Endodermal cell (in vitro differentiated cells): ENCODE data around the gene GYS1. TPM values are rescaled to one million over a fixed set of nuclear protein-coding genes. Genes with fewer than 3 reads are reported as not detected.
"Not testable (repeated sequence)": the region's sequence is repeated elsewhere in the genome, so short reads cannot be mapped to it uniquely, and the experiment has no call there.

ENCODE experiments used
- DNase-seq: peaks from one replicate; pipeline ENCODE4 v3.0.0-alpha.2; 2017
- H3K27ac ChIP-seq: 2 replicates; pipeline ENCODE4 v1.5.1; 2013; ENCODE audit warnings: mild to moderate bottlenecking, low read depth, low read length, moderate library complexity
- H3K27me3 ChIP-seq: 2 replicates; pipeline ENCODE4 v1.6.1; 2013; ENCODE audit warnings: mild to moderate bottlenecking, low read length, moderate library complexity; ENCODE audit not compliant: insufficient read depth, control insufficient read depth, poor library complexity, severe bottlenecking
- H3K36me3 ChIP-seq: 2 replicates; pipeline ENCODE4 v1.7.0; 2013; ENCODE audit warnings: mild to moderate bottlenecking, low read length, moderate library complexity; ENCODE audit not compliant: control insufficient read depth, insufficient read depth
- H3K4me1 ChIP-seq: one replicate; pipeline ENCODE4 v1.7.0; 2013; ENCODE audit warnings: low read length; ENCODE audit not compliant: control insufficient read depth, insufficient read depth
- H3K4me3 ChIP-seq: 2 replicates; pipeline ENCODE4 v1.5.1; 2013; ENCODE audit warnings: mild to moderate bottlenecking, low read length, moderate library complexity
- H3K9ac ChIP-seq: 2 replicates; pipeline ENCODE4 v1.6.1; 2013; ENCODE audit warnings: mild to moderate bottlenecking, low read length, moderate library complexity; ENCODE audit not compliant: poor library complexity, severe bottlenecking; ENCODE audit errors: extremely low read depth
- H3K9me3 ChIP-seq: 2 replicates; pipeline ENCODE4 v1.6.1; 2013; ENCODE audit warnings: mild to moderate bottlenecking, low read length, moderate library complexity; ENCODE audit not compliant: control insufficient read depth
- H3K27ac Mint-ChIP-seq: 2 replicates; pipeline ENCODE4 v1.8.0; 2020; ENCODE audit warnings: mixed read lengths
- H3K27me3 Mint-ChIP-seq: 2 replicates; pipeline ENCODE4 v1.8.0; 2021; ENCODE audit warnings: mild to moderate bottlenecking, mixed read lengths; ENCODE audit not compliant: insufficient read depth
- H3K36me3 Mint-ChIP-seq: 2 replicates; pipeline ENCODE4 v1.8.0; 2020; ENCODE audit warnings: low read depth, mixed read lengths
- H3K4me1 Mint-ChIP-seq: 2 replicates; pipeline ENCODE4 v1.8.0; 2020; ENCODE audit warnings: mixed read lengths
- H3K4me3 Mint-ChIP-seq: 2 replicates; pipeline ENCODE4 v1.8.0; 2020; ENCODE audit warnings: mild to moderate bottlenecking, moderate library complexity, mixed read lengths
- H3K9me3 Mint-ChIP-seq: 2 replicates; pipeline ENCODE4 v1.8.0; 2020; ENCODE audit warnings: mild to moderate bottlenecking, mixed read lengths
- WGBS, 2 experiments: methylation state at CpG; one replicate each; pipeline versions ENCODE4 v1.1.5 to v1.1.7; 2013; ENCODE audit warnings: missing lambda C conversion rate in 2 of 2, mixed read lengths in 1 of 2; ENCODE audit not compliant: insufficient coverage in 1 of 2, insufficient read length in 1 of 2; 5-methylcytosine and 5-hydroxymethylcytosine counted together
- total RNA-seq, 2 donors: library from RNA; stranded (reverse); fragmentation: NEBNext Ultra II Directional in 1 of 2; extraction: Animal tissue kit (Norgen Biotek cat#: 25700) in 1 of 2; gene quantifications; 2 replicates in 1 of 2; 3 replicates in 1 of 2; pipeline ENCODE4 v1.2.1, GENCODE V29; 2021
- TF ChIP-seq, protein P1 (sequence below): fragments of 200-600 bp; sonication (generic); conservative IDR thresholded peaks from 2 replicates; pipeline ENCODE4 v1.5.0; 2021; ENCODE audit warnings: antibody characterized with exemption, mild to moderate bottlenecking

Gene GYS1
- total RNA-seq, 2 donors from 2014 or later, result 63.5 to 69.1 TPM

DNA sequence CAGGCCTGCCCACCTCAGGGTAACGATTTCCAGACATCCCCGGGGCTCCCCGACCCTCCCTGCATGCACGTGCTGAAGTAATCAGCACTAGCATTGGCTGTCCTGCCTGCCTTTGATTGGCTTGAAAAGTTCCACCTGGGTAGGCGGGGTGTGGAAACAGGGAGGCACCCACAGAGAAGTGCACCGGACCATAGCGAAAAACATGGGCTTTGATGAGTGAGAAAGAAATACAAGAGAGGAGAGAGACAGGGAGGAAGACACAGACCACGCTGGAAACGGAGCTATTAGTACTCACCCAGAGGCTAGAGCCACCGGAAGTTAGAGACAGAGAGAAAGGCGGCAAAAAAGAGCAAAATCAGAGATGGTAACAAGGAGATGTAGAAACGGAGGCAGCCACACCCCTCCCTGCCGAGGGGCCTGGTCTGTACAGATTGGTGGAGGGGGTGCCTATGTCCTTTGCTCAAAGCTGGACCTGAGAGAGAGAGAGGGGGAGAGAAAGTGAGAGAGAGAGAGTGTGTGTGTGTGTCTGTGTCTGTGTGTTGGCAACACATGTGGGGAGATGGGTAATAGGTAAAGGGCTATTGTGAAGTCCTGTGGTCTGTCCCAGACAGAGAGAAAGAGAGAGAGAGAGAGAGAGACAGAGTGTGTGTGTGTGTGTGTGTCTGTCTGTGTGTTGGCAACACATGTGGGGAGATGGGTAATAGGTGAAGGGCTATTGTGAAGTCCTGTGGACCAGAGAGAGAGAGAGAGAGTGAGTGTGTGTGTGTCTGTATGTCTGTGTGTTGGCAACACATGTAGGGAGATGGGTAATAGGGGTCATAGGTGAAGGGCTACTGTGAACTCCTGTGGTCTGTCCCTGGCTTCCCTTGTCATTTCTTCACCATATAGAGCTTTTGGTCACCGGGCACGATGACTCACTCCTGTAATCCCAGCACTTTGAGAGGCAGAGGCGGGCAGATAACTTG, 28.1 kb upstream of the GYS1 start:
- H3K4me1 Mint-ChIP-seq, result peaks cover 7% of the 10 kb centered on the region
- H3K36me3 ChIP-seq, result no peaks in the 10 kb centered on the region
- H3K27me3 ChIP-seq, result peaks cover 12% of the 10 kb centered on the region
- no peak overlapping the region for H3K4me3 Mint-ChIP-seq
- no peaks in the 10 kb centered on the region for H3K36me3 Mint-ChIP-seq
- no peaks in the 10 kb centered on the region for H3K9me3 ChIP-seq
- H3K9me3 Mint-ChIP-seq, result no peaks in the 10 kb centered on the region
- H3K27me3 Mint-ChIP-seq, result peaks cover 49% of the 10 kb centered on the region
- 77% methylated on average over 13 to 16 of the region's 16 CpGs for WGBS, 2 experiments
- H3K27ac Mint-ChIP-seq, result no peak overlapping the region
- no peak for DNase-seq
- H3K4me1 ChIP-seq, result no peaks in the 10 kb centered on the region
- TF ChIP-seq, protein P1, sequence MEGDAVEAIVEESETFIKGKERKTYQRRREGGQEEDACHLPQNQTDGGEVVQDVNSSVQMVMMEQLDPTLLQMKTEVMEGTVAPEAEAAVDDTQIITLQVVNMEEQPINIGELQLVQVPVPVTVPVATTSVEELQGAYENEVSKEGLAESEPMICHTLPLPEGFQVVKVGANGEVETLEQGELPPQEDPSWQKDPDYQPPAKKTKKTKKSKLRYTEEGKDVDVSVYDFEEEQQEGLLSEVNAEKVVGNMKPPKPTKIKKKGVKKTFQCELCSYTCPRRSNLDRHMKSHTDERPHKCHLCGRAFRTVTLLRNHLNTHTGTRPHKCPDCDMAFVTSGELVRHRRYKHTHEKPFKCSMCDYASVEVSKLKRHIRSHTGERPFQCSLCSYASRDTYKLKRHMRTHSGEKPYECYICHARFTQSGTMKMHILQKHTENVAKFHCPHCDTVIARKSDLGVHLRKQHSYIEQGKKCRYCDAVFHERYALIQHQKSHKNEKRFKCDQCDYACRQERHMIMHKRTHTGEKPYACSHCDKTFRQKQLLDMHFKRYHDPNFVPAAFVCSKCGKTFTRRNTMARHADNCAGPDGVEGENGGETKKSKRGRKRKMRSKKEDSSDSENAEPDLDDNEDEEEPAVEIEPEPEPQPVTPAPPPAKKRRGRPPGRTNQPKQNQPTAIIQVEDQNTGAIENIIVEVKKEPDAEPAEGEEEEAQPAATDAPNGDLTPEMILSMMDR, result no peak
- no peak overlapping the region for H3K4me3 ChIP-seq
- no peak overlapping the region for H3K9ac ChIP-seq
- H3K27ac ChIP-seq, result no peak overlapping the region

DNA sequence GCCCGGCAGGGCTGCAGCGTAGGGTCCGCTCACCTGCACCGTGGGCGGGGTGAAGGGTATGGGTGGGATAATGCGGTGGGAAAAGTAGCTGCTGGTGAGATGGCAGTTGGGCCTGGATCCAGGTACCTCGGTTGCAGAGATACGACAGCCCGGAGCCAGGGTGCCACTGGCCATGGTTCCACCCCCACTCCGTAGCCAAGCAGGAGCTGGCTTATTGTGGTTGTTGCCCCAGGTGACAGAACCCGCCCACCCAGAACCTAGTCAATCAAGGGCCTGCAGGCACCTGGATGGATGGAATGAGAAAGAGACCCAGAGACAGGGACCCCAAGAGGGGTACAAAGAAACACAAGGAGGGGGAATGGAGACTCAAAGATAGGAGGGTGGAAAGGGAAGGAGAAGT, 27.2 kb upstream of the GYS1 start:
- Histone ChIP-seq H3K9me3 (no peaks in the 10 kb centered on the region), H3K9ac (no peak overlapping the region), H3K27ac (no peak overlapping the region), H3K27me3 (peaks cover 12% of the 10 kb centered on the region), H3K4me3 (no peak overlapping the region), H3K36me3 (no peaks in the 10 kb centered on the region), H3K4me1 (no peaks in the 10 kb centered on the region)
- no peak overlapping the region for H3K27ac Mint-ChIP-seq
- no peak overlapping the region for H3K4me3 Mint-ChIP-seq
- peak; percentile 83 for DNase-seq
- WGBS, 2 experiments, result 90 to 94% methylated on average over 4 to 11 of the region's 11 CpGs
- H3K27me3 Mint-ChIP-seq, result peaks cover 47% of the 10 kb centered on the region
- peaks cover 7% of the 10 kb centered on the region for H3K36me3 Mint-ChIP-seq
- peaks cover 7% of the 10 kb centered on the region for H3K4me1 Mint-ChIP-seq
- TF ChIP-seq, protein P1, result no peak
- no peaks in the 10 kb centered on the region for H3K9me3 Mint-ChIP-seq

DNA sequence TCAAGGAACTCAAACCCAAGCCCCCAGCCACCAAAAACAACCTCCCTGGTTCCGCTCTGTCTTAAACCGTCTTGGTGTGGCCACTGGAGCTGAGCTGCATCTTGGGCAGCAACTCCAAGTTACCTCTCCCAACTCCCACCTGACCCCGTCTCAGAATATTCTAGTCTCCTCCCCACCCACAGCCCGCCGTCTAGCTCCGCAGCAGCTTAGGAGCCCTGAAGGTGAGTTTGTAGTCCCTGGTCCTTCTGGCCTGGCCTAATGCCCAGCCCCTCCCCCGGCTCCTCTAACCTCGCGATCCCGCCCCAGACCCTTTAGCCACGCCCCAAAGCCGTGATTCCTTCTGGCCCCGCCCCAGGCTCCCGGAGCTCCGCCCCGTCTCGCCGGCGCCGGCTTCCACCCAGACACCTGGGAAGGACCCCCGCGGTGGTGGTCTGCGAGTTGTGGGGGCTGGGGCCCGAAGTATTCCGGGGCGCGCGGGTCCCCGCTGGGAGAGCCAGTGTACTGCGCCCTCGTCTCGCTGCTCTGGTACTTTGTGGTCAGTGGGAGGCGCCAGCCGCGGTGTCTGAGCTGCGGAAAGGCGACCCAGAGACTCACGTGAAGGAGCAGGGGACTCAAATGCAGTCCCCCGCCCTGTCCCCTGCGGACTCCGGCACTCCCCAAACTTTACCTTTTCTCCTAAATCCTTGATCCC, 26.3 kb upstream of the GYS1 start:
- Histone ChIP-seq H3K4me3 (no peak overlapping the region), H3K9me3 (no peaks in the 10 kb centered on the region), H3K36me3 (peaks cover 6% of the 10 kb centered on the region), H3K27me3 (peaks cover 12% of the 10 kb centered on the region), H3K9ac (no peak overlapping the region), H3K4me1 (no peaks in the 10 kb centered on the region), H3K27ac (no peak overlapping the region)
- WGBS, 2 experiments, result 84 to 92% methylated on average over 19 to 41 of the region's 41 CpGs
- peak; percentile 94 for DNase-seq
- Mint-ChIP-seq H3K9me3 (no peaks in the 10 kb centered on the region), H3K4me3 (peak overlapping the region; percentile 46), H3K36me3 (peaks cover 13% of the 10 kb centered on the region), H3K27me3 (peaks cover 45% of the 10 kb centered on the region), H3K27ac (peak overlapping the region; percentile 69), H3K4me1 (peaks cover 7% of the 10 kb centered on the region)
- TF ChIP-seq, protein P1, result peak; percentile 58

DNA sequence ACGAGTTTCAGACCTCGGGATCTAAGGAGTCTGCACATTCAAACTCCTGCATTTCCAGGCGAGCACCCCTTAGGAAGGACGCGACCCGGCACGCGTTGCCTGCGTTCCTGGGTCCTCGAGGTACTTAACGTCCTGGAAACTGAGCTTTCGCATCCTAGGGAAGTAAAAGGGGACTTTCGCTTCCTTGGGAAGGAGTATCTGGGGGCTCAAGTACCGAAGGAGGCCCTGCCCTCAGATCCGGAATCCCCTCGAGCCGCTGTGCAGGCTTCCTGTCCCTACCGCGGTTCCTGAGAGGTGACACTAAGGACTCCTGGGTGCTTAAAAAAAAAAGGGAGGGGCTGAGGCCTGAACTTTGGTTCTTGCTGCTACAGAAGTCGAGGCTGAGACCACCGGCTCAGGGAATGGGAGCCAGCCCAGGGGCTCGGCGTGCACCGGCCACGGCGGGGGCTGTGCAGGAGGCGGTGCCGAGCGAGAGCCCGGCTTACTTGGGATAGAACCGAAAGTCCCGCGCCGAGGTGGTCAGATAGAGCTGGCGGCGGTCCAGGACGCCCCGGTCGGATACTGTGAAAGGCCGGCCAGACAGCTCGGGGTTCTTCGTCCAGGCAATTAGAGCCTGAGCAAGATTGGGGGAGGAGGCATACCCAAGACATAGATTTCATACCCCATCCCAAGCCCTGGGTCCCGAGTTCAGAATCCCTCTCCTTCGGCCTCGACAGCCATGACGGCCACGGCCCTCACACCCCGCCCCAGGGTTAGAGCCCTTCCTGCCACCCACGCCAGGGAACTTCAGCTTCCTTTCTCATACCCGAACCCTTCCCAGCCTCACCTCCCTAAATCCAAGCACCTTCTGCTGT, 25.5 kb upstream of the GYS1 start:
- not testable (repeated sequence) for H3K9ac ChIP-seq, H3K9me3 ChIP-seq, H3K4me1 Mint-ChIP-seq, H3K9me3 Mint-ChIP-seq, H3K27ac Mint-ChIP-seq, H3K36me3 ChIP-seq, H3K4me1 ChIP-seq, H3K27ac ChIP-seq
- peaks cover 21% of the 10 kb centered on the region for H3K36me3 Mint-ChIP-seq
- 50 to 64% methylated on average over 23 to 49 of the region's 50 CpGs for WGBS, 2 experiments
- peak; percentile 57 for DNase-seq
- peaks cover 45% of the 10 kb centered on the region for H3K27me3 Mint-ChIP-seq
- H3K27me3 ChIP-seq, result peaks cover 12% of the 10 kb centered on the region
- peak overlapping the region; percentile 69 for H3K4me3 ChIP-seq
- peak overlapping the region; percentile 46 for H3K4me3 Mint-ChIP-seq
